Muscle layer of duodenum (tissue), 2 donors: ENCODE data around the gene UBTD2.
"Not testable (repeated sequence)": the region's sequence is repeated elsewhere in the genome, so short reads cannot be mapped to it uniquely, and the experiment has no call there.

Experiments used
- H3K27ac ChIP-seq: one replicate; pipeline ENCODE4 v1.7.0; 2013; ENCODE audit warnings: mild to moderate bottlenecking, low read length
- H3K27me3 ChIP-seq: one replicate; pipeline ENCODE4 v1.7.0; 2013; ENCODE audit warnings: low read depth, mild to moderate bottlenecking, control low read depth, low read length
- H3K36me3 ChIP-seq, 2 donors: one replicate each; pipeline ENCODE4 v1.7.0; 2013; ENCODE audit warnings: low read length in 2 of 2, control low read depth in 1 of 2, mild to moderate bottlenecking in 1 of 2; ENCODE audit not compliant: insufficient read depth in 2 of 2, control insufficient read depth in 1 of 2
- H3K4me1 ChIP-seq, 2 donors: one replicate each; pipeline ENCODE4 v1.7.0; 2013; ENCODE audit warnings: low read length in 2 of 2, mild to moderate bottlenecking in 2 of 2, control low read depth in 1 of 2, moderate library complexity in 1 of 2; ENCODE audit not compliant: insufficient read depth in 2 of 2, control insufficient read depth in 1 of 2
- H3K4me3 ChIP-seq, 2 donors: one replicate each; pipeline ENCODE4 v1.7.0; 2013; ENCODE audit warnings: low read length in 2 of 2, low read depth in 1 of 2, mild to moderate bottlenecking in 1 of 2
- H3K9me3 ChIP-seq, 2 donors: one replicate each; pipeline ENCODE4 v1.7.0; 2013; ENCODE audit warnings: low read length in 2 of 2, control low read depth in 1 of 2, mild to moderate bottlenecking in 1 of 2; ENCODE audit not compliant: control insufficient read depth in 1 of 2
- donor health status: healthy.

UBTD2 gene

GRCh38 chr5:172213126-172213525 is 70.4 kb downstream of the UBTD2 start:
- no peaks in the 10 kb centered on the region for H3K27me3 ChIP-seq
- H3K36me3 ChIP-seq, result peaks cover 13 to 21% of the 10 kb centered on the region in 2 donors
- no peak overlapping the region for H3K4me3 ChIP-seq
- no peaks in the 10 kb centered on the region for H3K4me1 ChIP-seq
- no peaks in the 10 kb centered on the region for H3K9me3 ChIP-seq
- H3K27ac ChIP-seq, result no peak overlapping the region

- H3K27ac ChIP-seq, result no peak overlapping the region
- no peak overlapping the region for H3K4me3 ChIP-seq
- no peaks in the 10 kb centered on the region for H3K4me1 ChIP-seq
- no peaks in the 10 kb centered on the region for H3K27me3 ChIP-seq
- peaks cover 13 to 17% of the 10 kb centered on the region in 2 donors for H3K36me3 ChIP-seq
- H3K9me3 ChIP-seq, result no peaks in the 10 kb centered on the region
Observed at GRCh38 chr5:172211676-172212075, 71.9 kb downstream of the UBTD2 start.

GRCh38 chr5:172209714-172210113 is 73.8 kb downstream of the UBTD2 start:
- Histone ChIP-seq H3K9me3 (no peaks in the 10 kb centered on the region), H3K27me3 (no peaks in the 10 kb centered on the region), H3K27ac (no peak overlapping the region), H3K4me3 (no peak overlapping the region), H3K36me3 (peaks cover 13 to 17% of the 10 kb centered on the region in 2 donors), H3K4me1 (no peaks in the 10 kb centered on the region)

- H3K4me3 ChIP-seq, result no peak overlapping the region
- no peaks in the 10 kb centered on the region for H3K9me3 ChIP-seq
Observed at GRCh38 chr5:172207511-172207910, 76.1 kb downstream of the UBTD2 start.

GRCh38 chr5:172205984-172206383 is 77.6 kb downstream of the UBTD2 start:
- not testable (repeated sequence) for H3K4me1 ChIP-seq, H3K27ac ChIP-seq, H3K4me3 ChIP-seq, H3K36me3 ChIP-seq, H3K27me3 ChIP-seq, H3K9me3 ChIP-seq

More at GRCh38 chr5:172207511-172207910, 76.1 kb downstream of the UBTD2 start:
- Histone ChIP-seq H3K27ac (no peak overlapping the region), H3K27me3 (no peaks in the 10 kb centered on the region), H3K4me1 (no peaks in the 10 kb centered on the region), H3K36me3 (peaks cover 13 to 17% of the 10 kb centered on the region in 2 donors)

GRCh38 chr5:172200476-172200875 is 83.1 kb downstream of the UBTD2 start:
- Histone ChIP-seq H3K9me3 (no peaks in the 10 kb centered on the region), H3K4me3 (no peak overlapping the region), H3K36me3 (no peaks in the 10 kb centered on the region), H3K4me1 (no peaks in the 10 kb centered on the region), H3K27ac (no peak overlapping the region), H3K27me3 (no peaks in the 10 kb centered on the region)

GRCh38 chr5:172199446-172199845 is 84.1 kb downstream of the UBTD2 start:
- Histone ChIP-seq H3K27me3 (no peaks in the 10 kb centered on the region), H3K9me3 (no peaks in the 10 kb centered on the region), H3K4me3 (no peak overlapping the region), H3K27ac (no peak overlapping the region), H3K36me3 (no peaks in the 10 kb centered on the region), H3K4me1 (no peaks in the 10 kb centered on the region)

- not testable (repeated sequence) for H3K27ac ChIP-seq, H3K4me3 ChIP-seq, H3K9me3 ChIP-seq, H3K27me3 ChIP-seq, H3K4me1 ChIP-seq, H3K36me3 ChIP-seq
Observed at GRCh38 chr5:172197775-172198174, 85.8 kb downstream of the UBTD2 start.

- no peaks in the 10 kb centered on the region for H3K4me1 ChIP-seq
- H3K4me3 ChIP-seq, result no peak overlapping the region
- H3K9me3 ChIP-seq, result no peaks in the 10 kb centered on the region
- H3K27me3 ChIP-seq, result no peaks in the 10 kb centered on the region
- no peaks in the 10 kb centered on the region for H3K36me3 ChIP-seq
- no peak overlapping the region for H3K27ac ChIP-seq
Observed at GRCh38 chr5:172194985-172195774, 88.4 kb downstream of the UBTD2 start.

- no peaks in the 10 kb centered on the region for H3K9me3 ChIP-seq
- H3K4me1 ChIP-seq, result no peaks in the 10 kb centered on the region
- H3K27ac ChIP-seq, result no peak within 1 kb of the TSS
Observed at GRCh38 chr5:172193872-172194271, 89.7 kb downstream of the UBTD2 start, which contains the start of gene EFCAB9. EFCAB9 (plus strand) TSS chr5:172194172; CDS start chr5:172194173, 1 bp downstream.

GRCh38 chr5:172189693-172190296 is 93.8 kb downstream of the UBTD2 start:
- no peak overlapping the region for H3K27ac ChIP-seq
- no peaks in the 10 kb centered on the region for H3K27me3 ChIP-seq
- peaks cover 5 to 14% of the 10 kb centered on the region in 2 donors for H3K4me1 ChIP-seq
- H3K9me3 ChIP-seq, result no peaks in the 10 kb centered on the region
- H3K4me3 ChIP-seq, result no peak overlapping the region
- H3K36me3 ChIP-seq, result no peaks in the 10 kb centered on the region

More at GRCh38 chr5:172193872-172194271, 89.7 kb downstream of the UBTD2 start, which contains the start of gene EFCAB9:
- Histone ChIP-seq H3K36me3 (no peaks in the 10 kb centered on the region), H3K4me3 (no peak within 1 kb of the TSS), H3K27me3 (no peaks in the 10 kb centered on the region)
